ENCODE measurements around the gene NTN4. TPM values are rescaled to one million over a fixed set of nuclear protein-coding genes. Genes with fewer than 3 reads are reported as not detected.

Gene NTN4
- total and polyA plus RNA-seq, 10 of the 15 experiments (the other 5 are each of a cell fraction or from before 2014, with no cell fraction given) = 0.15 TPM; not detected in 9

- no peak overlapping the region for H2AFZ ChIP-seq (ENCODE audit: control insufficient read depth, low read depth, low read length)
- H3K4me2 ChIP-seq (ENCODE audit: control insufficient read depth, insufficient read depth) = no peak overlapping the region
- ChIA-PET RAD21 (ENCODE audit: unreplicated experiment) (no interaction called here), POLR2A (no interaction called here), CTCF (no interaction called here), SMC1A (ENCODE audit: uncharacterized antibody, unreplicated experiment) (interaction anchor here (0.9 kb wide), 1 partner anchor 9 kb away, joined by 3 read pairs; no protein-coding TSS in a partner anchor)
- FAIRE-seq = no peak
- peaks cover 1 to 4% of the 10 kb centered on the region in 2 experiments; a peak in 2 of 4 replicates for H3K27me3 ChIP-seq (replicated peaks in 1 of 2; ENCODE audit: control insufficient read depth in 2 of 2, insufficient read depth in 2 of 2, low read length in 1 of 2)
- no peaks in the 10 kb centered on the region for H3K79me2 ChIP-seq (ENCODE audit: control insufficient read depth, insufficient read depth, low read length)
- BruUV-seq (replicated peaks) = no TSS peak
- H3K9ac ChIP-seq (ENCODE audit: control insufficient read depth, insufficient read depth, low read length) = no peak overlapping the region
- no peak for DNase-seq (ENCODE audit: low read depth, low spot score)
- H4K20me1 ChIP-seq (ENCODE audit: control insufficient read depth, insufficient read depth) = no peaks in the 10 kb centered on the region
- no peak overlapping the region for H3K27ac ChIP-seq (ENCODE audit: control insufficient read depth, insufficient read depth)
- no peaks in the 10 kb centered on the region for H3K36me3 ChIP-seq (ENCODE audit: control insufficient read depth in 2 of 2, insufficient read depth in 2 of 2, low read length in 1 of 2)
- in situ Hi-C loops (cut with MboI) (no loop called here), intact Hi-C loops (cut with micrococcal nuclease; ENCODE audit: unreplicated experiment) (no loop called here)
- H3K4me1 ChIP-seq (ENCODE audit: control insufficient read depth, insufficient read depth, low read length) = no peaks in the 10 kb centered on the region
- no peak for TF ChIP-seq ZNF687 (IDR thresholded peaks at IDR 0.05)
- no peak for TF ChIP-seq IKZF2 (IDR thresholded peaks at IDR 0.05)
- TF ChIP-seq CHD2 (IDR thresholded peaks at IDR 0.05; ENCODE audit: borderline replicate concordance, low read depth, low read length) = no peak
- no peak for TF ChIP-seq ATF3 (IDR thresholded peaks at IDR 0.05; ENCODE audit: borderline replicate concordance, extremely low read depth, low read depth, low read length)
- TF ChIP-seq MEF2A (IDR thresholded peaks at IDR 0.05; ENCODE audit: insufficient read depth, low read depth, low read length) = no peak
- TF ChIP-seq SRF (IDR thresholded peaks at IDR 0.05; ENCODE audit: low read depth in 2 of 2, low read length in 2 of 2) = no peak
- no peak for TF ChIP-seq HDAC6 (IDR thresholded peaks at IDR 0.05; ENCODE audit: unreplicated experiment)
- no peak for TF ChIP-seq ZSCAN29 (IDR thresholded peaks at IDR 0.05)
- TF ChIP-seq PAX8 (IDR thresholded peaks at IDR 0.05) = no peak
- TF ChIP-seq FOS (IDR thresholded peaks at IDR 0.05; ENCODE audit: borderline replicate concordance, extremely low read depth, insufficient read length) = no peak
- TF ChIP-seq RFX5 (IDR thresholded peaks at IDR 0.05; ENCODE audit: low read depth, low read length) = no peak
- TF ChIP-seq JUND (IDR thresholded peaks at IDR 0.05; ENCODE audit: low read depth, low read length) = no peak
- TF ChIP-seq SIN3A (IDR thresholded peaks at IDR 0.05; ENCODE audit: low read depth, low read length) = no peak
- TF ChIP-seq RAD51 (IDR thresholded peaks at IDR 0.05) = no peak
- TF ChIP-seq MYB (IDR thresholded peaks at IDR 0.05; ENCODE audit: borderline replicate concordance, low read depth, low read length) = no peak
- TF ChIP-seq GABPA (IDR thresholded peaks at IDR 0.05; ENCODE audit: low read depth) = no peak
- TF ChIP-seq FOXK2 (IDR thresholded peaks at IDR 0.05) = no peak
- ATAC-seq = no peak
- no peak overlapping the region for H3K4me3 ChIP-seq
- no peaks in the 10 kb centered on the region for H3K9me3 ChIP-seq (replicated peaks; ENCODE audit: control insufficient read depth, insufficient read depth, low read length)
- 67% methylated on average over 10 of the region's 10 CpGs for WGBS (ENCODE audit: insufficient coverage, insufficient replicate concordance, low lambda C conversion rate, missing lambda C conversion rate)
These were observed 107.1 kb downstream of the NTN4 start for GRCh38 chr12:95683418-95683817.
